HepG2 (cell line): ENCODE data around the gene ARHGEF10L.

Experiments used
- NRL ChIP-seq: sonication (generic); formaldehyde crosslinking; IDR thresholded peaks from 2 replicates; pipeline ENCODE4 v1.5.0; 2020; ENCODE audit warnings: missing genetic modification reagents, mild to moderate bottlenecking, moderate library complexity, borderline replicate concordance
- RBFOX2 ChIP-seq: fragments of 200-400 bp; formaldehyde crosslinking; IDR thresholded peaks from 2 replicates; pipeline ENCODE4 v1.6.1; 2017; ENCODE audit warnings: low read depth, mild to moderate bottlenecking, low read length
- U2AF2 ChIP-seq: fragments of 200-400 bp; formaldehyde crosslinking; IDR thresholded peaks from 2 replicates; pipeline ENCODE4 v1.6.1; 2017; ENCODE audit warnings: low read depth, mild to moderate bottlenecking, low read length

- TF ChIP-seq RBFOX2 (peak; percentile 42; the same call in 1 of the 2 replicates), U2AF2 (no peak), NRL (CRISPR knock-in tag) (no peak)
Measured at GRCh38 chr1:17632106-17632505, 92.6 kb downstream of the ARHGEF10L start.
